HepG2 (cell line): ENCODE data around the gene TEAD1. TPM values are rescaled to one million over a fixed set of nuclear protein-coding genes. Genes with fewer than 3 reads are reported as not detected.
A peak's percentile ranks its signal among the peaks of the same experiment; 100 is the strongest.

Experiments used
- CBX2 ChIP-seq, 2 experiments: fragments of 200-600 bp in 1 of 2; sonication (generic); formaldehyde crosslinking in 1 of 2; IDR thresholded peaks; 2 replicates each; pipeline versions ENCODE4 v1.7.0 to v1.8.1; 2018 to 2022; ENCODE audit warnings: low read depth in 2 of 2, low read length in 1 of 2, mild to moderate bottlenecking in 1 of 2, missing genetic modification reagents in 1 of 2
- DRAP1 ChIP-seq: IDR thresholded peaks from 2 replicates; pipeline ENCODE4 v1.6.1; 2016; ENCODE audit warnings: missing genetic modification reagents, missing compliant biosample characterization
- ELF4 ChIP-seq: sonication (generic); formaldehyde crosslinking; IDR thresholded peaks from 2 replicates; pipeline ENCODE4 v1.5.0; 2020; ENCODE audit warnings: missing genetic modification reagents, mild to moderate bottlenecking, moderate library complexity, borderline replicate concordance
- EP300 ChIP-seq, 3 experiments: sonication (generic) in 1 of 3; formaldehyde crosslinking in 1 of 3; IDR thresholded peaks; 2 replicates each; pipeline versions ENCODE4 v1.5.1 to v1.6.1; 2011 to 2020; ENCODE audit warnings: low read depth in 2 of 3, low read length in 2 of 3, borderline replicate concordance in 1 of 3, improper control_type of control experiment in 1 of 3, mild to moderate bottlenecking in 1 of 3, missing genetic modification reagents in 1 of 3, moderate library complexity in 1 of 3
- FOXP1 ChIP-seq, 2 experiments: fragments of 450-650 bp in 1 of 2; IDR thresholded peaks; 2 replicates each; pipeline ENCODE4 v1.6.1; 2017 to 2018; ENCODE audit warnings: antibody characterized with exemption in 1 of 2
- HMGXB4 ChIP-seq, 2 experiments: sonication (generic) in 1 of 2; formaldehyde crosslinking in 1 of 2; IDR thresholded peaks; 2 replicates each; pipeline versions ENCODE4 v1.4.0 to v1.6.1; 2018 to 2020; ENCODE audit warnings: missing genetic modification reagents in 2 of 2, borderline replicate concordance in 1 of 2, low read depth in 1 of 2, mild to moderate bottlenecking in 1 of 2, missing biosample characterization in 1 of 2
- HNF4A ChIP-seq: sonication (generic); formaldehyde crosslinking; IDR thresholded peaks from 2 replicates; pipeline ENCODE4 v1.4.0; 2020; ENCODE audit warnings: missing genetic modification reagents
- IRF2 ChIP-seq: IDR thresholded peaks from 2 replicates; pipeline ENCODE4 v1.6.1; 2018; ENCODE audit warnings: missing genetic modification reagents, missing compliant biosample characterization
- PBX2 ChIP-seq: IDR thresholded peaks from 2 replicates; pipeline ENCODE4 v1.6.1; 2016; ENCODE audit warnings: control low read depth
- THAP7 ChIP-seq: sonication (generic); formaldehyde crosslinking; IDR thresholded peaks from 2 replicates; pipeline ENCODE4 v1.8.1; 2023; ENCODE audit warnings: mild to moderate bottlenecking, missing genetic modification reagents
- XBP1 ChIP-seq: sonication (generic); formaldehyde crosslinking; IDR thresholded peaks from 2 replicates; pipeline ENCODE4 v1.5.0; 2020; ENCODE audit warnings: missing genetic modification reagents
- ZFP82 ChIP-seq: sonication (generic); formaldehyde crosslinking; IDR thresholded peaks from 2 replicates; pipeline ENCODE4 v1.5.1; 2020; ENCODE audit warnings: mild to moderate bottlenecking, missing genetic modification reagents, borderline replicate concordance
- ZMYM3 ChIP-seq: sonication (generic); formaldehyde crosslinking; IDR thresholded peaks from 2 replicates; pipeline ENCODE4 v1.5.1; 2020; ENCODE audit warnings: mild to moderate bottlenecking, missing genetic modification reagents
- ZNF17 ChIP-seq: sonication (generic); formaldehyde crosslinking; IDR thresholded peaks from 2 replicates; pipeline ENCODE4 v1.5.0; 2020; ENCODE audit warnings: mild to moderate bottlenecking, missing genetic modification reagents
- ZNF207 ChIP-seq: fragments of 450-650 bp; IDR thresholded peaks from 2 replicates; pipeline ENCODE4 v1.6.1; 2016; ENCODE audit warnings: antibody characterized with exemption, borderline replicate concordance
- ZNF446 ChIP-seq: sonication (generic); formaldehyde crosslinking; IDR thresholded peaks from 2 replicates; pipeline ENCODE4 v1.5.0; 2020; ENCODE audit warnings: mild to moderate bottlenecking, missing genetic modification reagents
- ZNF557 ChIP-seq: sonication (generic); formaldehyde crosslinking; IDR thresholded peaks from 2 replicates; pipeline ENCODE4 v1.4.0; 2020; ENCODE audit warnings: missing genetic modification reagents
- ZNF574 ChIP-seq: sonication (generic); formaldehyde crosslinking; IDR thresholded peaks from 2 replicates; pipeline ENCODE4 v1.4.0; 2020; ENCODE audit warnings: missing genetic modification reagents
- ZNF619 ChIP-seq: sonication (generic); formaldehyde crosslinking; IDR thresholded peaks from 2 replicates; pipeline ENCODE4 v1.4.0; 2020; ENCODE audit warnings: mild to moderate bottlenecking, missing genetic modification reagents
- ZNF747 ChIP-seq: sonication (generic); formaldehyde crosslinking; IDR thresholded peaks from 2 replicates; pipeline ENCODE4 v1.8.1; 2023; ENCODE audit warnings: missing genetic modification reagents, mild to moderate bottlenecking, borderline replicate concordance
- ZNF788 ChIP-seq: sonication (generic); formaldehyde crosslinking; IDR thresholded peaks from 2 replicates; pipeline ENCODE4 v1.5.0; 2020; ENCODE audit warnings: mild to moderate bottlenecking, missing genetic modification reagents, borderline replicate concordance
- ZSCAN21 ChIP-seq: sonication (generic); formaldehyde crosslinking; IDR thresholded peaks from 2 replicates; pipeline ENCODE4 v1.8.0; 2022; ENCODE audit warnings: mild to moderate bottlenecking, missing genetic modification reagents, moderate library complexity, borderline replicate concordance
- polyA plus RNA-seq, 8 experiments: library from polyadenylated mRNA; depleted of rRNA in 3 of 8; stranded (reverse) in 7 of 8; unstranded in 1 of 8; fragments of >200 nt; fragmentation: Illumina TruSeq in 4 of 8; extraction: Trizol in 4 of 8; gene quantifications; 2 replicates each; pipeline versions ENCODE4 v1.2.1 to v1.2.3, GENCODE V29; 2011 to 2016; ENCODE audit warnings: low read depth in 4 of 8, missing spikeins in 1 of 8, mixed read lengths in 1 of 8; ENCODE audit not compliant: insufficient read depth in 1 of 8
- total RNA-seq, 5 experiments: library from RNA; depleted of rRNA; stranded (reverse); fragments of >200 nt; fragmentation: Illumina TruSeq; extraction: Trizol; gene quantifications; 2 replicates each; pipeline ENCODE4 v1.2.3, GENCODE V29; 2016; ENCODE audit warnings: low read depth in 1 of 5

Gene TEAD1
- total and polyA plus RNA-seq, 2 of the 13 experiments (the other 11 are each of a cell fraction or from before 2014, with no cell fraction given), result 20.1 to 30.5 TPM

- TF ChIP-seq ZNF574 (CRISPR knock-in tag), result peak; percentile 72
- TF ChIP-seq ZNF619 (CRISPR knock-in tag), result no peak
- TF ChIP-seq CBX2 (IDR thresholded peaks at IDR 0.05; ENCODE audit: low read depth, low read length), result no peak
- no peak for TF ChIP-seq CBX2 (CRISPR knock-in tag; IDR thresholded peaks at IDR 0.05; ENCODE audit: low read depth)
- 0 out of 2 replicates have a peak, but pooled peaks have one; percentile 34 for TF ChIP-seq ZSCAN21 (CRISPR knock-in tag)
- no peak for TF ChIP-seq ZFP82 (CRISPR knock-in tag)
- TF ChIP-seq XBP1 (CRISPR knock-in tag), result no peak
- TF ChIP-seq ELF4 (CRISPR knock-in tag), result no peak
- no peak for TF ChIP-seq THAP7 (CRISPR knock-in tag)
- TF ChIP-seq ZNF207, result no peak
- TF ChIP-seq HMGXB4 (CRISPR knock-in tag; IDR thresholded peaks at IDR 0.05; ENCODE audit: borderline replicate concordance in 1 of 2, low read depth in 1 of 2), result peak in 1 of 2 experiments; percentile 61; a peak in 1 of 4 replicates
- no peak for TF ChIP-seq FOXP1 (IDR thresholded peaks at IDR 0.05)
- peak; percentile 91 for TF ChIP-seq FOXP1 (CRISPR knock-in tag; IDR thresholded peaks at IDR 0.05)
- peak; percentile 78; the same call in 1 of the 2 replicates for TF ChIP-seq ZNF557
- peak; percentile 66; the same call in 1 of the 2 replicates for TF ChIP-seq ZNF747 (CRISPR knock-in tag)
- TF ChIP-seq DRAP1 (CRISPR knock-in tag), result peak; percentile 80
- TF ChIP-seq HNF4A (CRISPR knock-in tag), result peak; percentile 80
- peak; percentile 85 to 90 for TF ChIP-seq EP300 (IDR thresholded peaks at IDR 0.05; ENCODE audit: low read depth in 2 of 2, low read length in 2 of 2)
- peak; percentile 87 for TF ChIP-seq EP300 (CRISPR knock-in tag; IDR thresholded peaks at IDR 0.05; ENCODE audit: borderline replicate concordance)
- no peak for TF ChIP-seq ZNF446 (CRISPR knock-in tag)
- peak; percentile 80; the same call in 1 of the 2 replicates for TF ChIP-seq ZNF788 (CRISPR knock-in tag)
- peak; percentile 59; the same call in 1 of the 2 replicates for TF ChIP-seq ZMYM3 (CRISPR knock-in tag)
- TF ChIP-seq IRF2 (CRISPR knock-in tag), result no peak; the same call in 1 of the 2 replicates
- TF ChIP-seq ZNF17 (CRISPR knock-in tag), result no peak
- TF ChIP-seq PBX2 (CRISPR knock-in tag), result 0 out of 2 replicates have a peak, but pooled peaks have one; percentile 10
Observed at GRCh38 chr11:12845739-12846358, 171.6 kb downstream of the TEAD1 start (continued).
